ENCODE measurements around the gene TMEM106A. TPM values are rescaled to one million over a fixed set of nuclear protein-coding genes. Genes with fewer than 3 reads are reported as not detected.
A peak's percentile ranks its signal among the peaks of the same experiment; 100 is the strongest.

TMEM106A gene
- total RNA-seq, 4 donors from 2014 or later: 9.0 to 14.4 (median 12.5) TPM

- Histone ChIP-seq H3K27me3 (no peaks in the 10 kb centered on the region), H3K4me3 (replicated peaks in 1 of 3) (peak within 1 kb of the TSS; percentile 21 to 96 (median 46)), H3K9me3 (no peaks in the 10 kb centered on the region), H3K36me3 (no peaks in the 10 kb centered on the region), H3K4me1 (peaks cover 32 to 53% of the 10 kb centered on the region in 2 donors), H3K27ac (peak within 1 kb of the TSS; percentile 94 to 98 (median 95))
- intact Hi-C loops (cut with DNase I): loop anchor here (10.0 kb wide), 1 partner anchor 144 kb away; no protein-coding TSS in a partner anchor
- 1% methylated on average over 39 to 41 of the region's 41 CpGs for WGBS, 2 donors
- TF ChIP-seq CTCF (IDR thresholded peaks at IDR 0.05) (peak in 2 of 6 experiments; percentile 23 to 30), POLR2A (IDR thresholded peaks at IDR 0.05) (peak in 1 of 2 donors; percentile 94)
- peak; percentile 96 to 97 for DNase-seq
Measured at GRCh38 chr17:43170766-43171585, 40.7 kb upstream of the TMEM106A start, which contains the start of gene NBR1. TSS of gene NBR1 (plus strand) at chr17:43171214. CDS start at chr17:43175800, 4,586 bp downstream.

GRCh38 chr17:43171586-43172487 is 39.8 kb upstream of the TMEM106A start:
- Histone ChIP-seq H3K36me3 (no peaks in the 10 kb centered on the region), H3K9me3 (no peaks in the 10 kb centered on the region), H3K4me1 (peaks cover 35 to 61% of the 10 kb centered on the region in 2 donors), H3K4me3 (replicated peaks in 1 of 3) (peak overlapping the region; percentile 9 to 96 (median 46)), H3K27ac (peak overlapping the region; percentile 94 to 98 (median 95)), H3K27me3 (no peaks in the 10 kb centered on the region)
- 10 to 15% methylated on average over 12 of the region's 12 CpGs for WGBS, 2 donors
- DNase-seq: peak; percentile 30 to 41
- intact Hi-C loops (cut with DNase I): loop anchor here (10.0 kb wide), 1 partner anchor 143 kb away; no protein-coding TSS in a partner anchor
- no peak for TF ChIP-seq POLR2A (IDR thresholded peaks at IDR 0.05)
- peak in 2 of 6 experiments; percentile 27 to 36 for TF ChIP-seq CTCF (IDR thresholded peaks at IDR 0.05)

- 71 to 77% methylated on average over 4 of the region's 4 CpGs for WGBS, 2 donors
- H3K4me3 ChIP-seq (replicated peaks in 1 of 3): no peak overlapping the region
- DNase-seq: no peak
Measured at GRCh38 chr17:43175213-43176118, 36.2 kb upstream of the TMEM106A start.

More at GRCh38 chr17:43175213-43176118, 36.2 kb upstream of the TMEM106A start:
- H3K4me1 ChIP-seq: peaks cover 25 to 50% of the 10 kb centered on the region in 2 donors
- H3K27me3 ChIP-seq: no peaks in the 10 kb centered on the region
- intact Hi-C loops (cut with DNase I): loop anchor here (10.0 kb wide), 1 partner anchor 139 kb away; no protein-coding TSS in a partner anchor
- peak overlapping the region; percentile 16 to 56 (median 34) for H3K27ac ChIP-seq
- no peaks in the 10 kb centered on the region for H3K9me3 ChIP-seq
- H3K36me3 ChIP-seq: peaks cover 19 to 24% of the 10 kb centered on the region in 2 donors
- no peak for TF ChIP-seq CTCF (IDR thresholded peaks at IDR 0.05)
- TF ChIP-seq POLR2A (IDR thresholded peaks at IDR 0.05): no peak
